ENCODE results near the gene CEP78.

The CEP78 gene

DNA sequence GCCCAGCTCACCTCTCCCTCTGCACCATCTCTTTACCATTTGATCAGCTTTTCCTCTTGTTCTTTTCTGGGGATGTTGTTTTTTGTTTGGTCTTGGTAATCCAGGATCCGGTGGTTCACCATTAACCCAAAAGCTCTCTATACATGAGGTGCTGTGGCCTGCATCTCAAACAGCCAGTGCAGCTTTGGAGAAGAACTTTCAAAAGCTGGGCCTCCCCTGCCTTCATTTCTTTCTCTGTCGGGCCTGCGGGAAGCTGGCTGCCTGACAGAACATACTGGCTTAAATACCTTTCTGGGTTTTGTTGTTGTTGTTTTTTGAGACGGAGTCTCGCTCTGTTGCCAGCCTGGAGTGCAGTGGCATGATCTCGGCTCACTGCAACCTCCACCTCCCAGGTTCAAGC lies 73.2 kb downstream of the CEP78 start:
- DNase-seq (ENCODE audit: low read depth): no peak

GRCh38 chr9:78311075-78311474 lies 75.2 kb downstream of the CEP78 start:
- no peak for DNase-seq (ENCODE audit: low read depth)

DNA sequence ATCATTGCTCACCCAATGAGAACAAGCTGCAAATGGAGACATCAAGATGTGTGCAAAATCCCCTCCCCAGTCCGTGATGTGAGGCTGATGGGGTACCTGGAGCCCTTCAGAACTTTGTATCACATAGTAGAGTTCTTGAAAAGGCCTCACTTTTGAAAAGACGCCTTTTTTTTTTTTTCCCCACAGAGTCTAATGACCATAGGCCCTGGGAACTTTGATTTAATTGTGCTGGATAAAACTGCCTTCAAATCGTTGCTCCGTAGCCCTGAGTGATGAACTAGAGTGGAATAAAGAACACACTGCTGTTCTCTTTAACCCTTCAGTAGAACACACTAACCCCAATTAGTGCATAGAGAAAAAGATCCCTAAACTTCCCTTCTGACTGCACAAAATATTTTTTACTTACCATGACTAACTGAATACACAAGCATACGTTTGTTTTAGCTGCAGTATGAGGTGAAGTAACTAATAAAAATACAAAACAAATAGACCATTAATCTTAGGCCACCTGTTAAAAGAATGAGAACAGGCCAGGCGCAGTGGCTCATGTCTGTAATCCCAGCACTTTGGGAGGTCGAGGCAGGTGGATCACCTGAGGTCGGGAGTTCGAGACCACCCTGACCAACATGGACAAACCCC lies 76.1 kb downstream of the CEP78 start:
- DNase-seq (ENCODE audit: low read depth): no peak

- no peak for DNase-seq (ENCODE audit: low read depth)
These were observed 78.7 kb downstream of the CEP78 start for GRCh38 chr9:78314550-78314949.

- DNase-seq (ENCODE audit: low read depth): no peak
These were observed 79.3 kb downstream of the CEP78 start for GRCh38 chr9:78314953-78315870.

DNA sequence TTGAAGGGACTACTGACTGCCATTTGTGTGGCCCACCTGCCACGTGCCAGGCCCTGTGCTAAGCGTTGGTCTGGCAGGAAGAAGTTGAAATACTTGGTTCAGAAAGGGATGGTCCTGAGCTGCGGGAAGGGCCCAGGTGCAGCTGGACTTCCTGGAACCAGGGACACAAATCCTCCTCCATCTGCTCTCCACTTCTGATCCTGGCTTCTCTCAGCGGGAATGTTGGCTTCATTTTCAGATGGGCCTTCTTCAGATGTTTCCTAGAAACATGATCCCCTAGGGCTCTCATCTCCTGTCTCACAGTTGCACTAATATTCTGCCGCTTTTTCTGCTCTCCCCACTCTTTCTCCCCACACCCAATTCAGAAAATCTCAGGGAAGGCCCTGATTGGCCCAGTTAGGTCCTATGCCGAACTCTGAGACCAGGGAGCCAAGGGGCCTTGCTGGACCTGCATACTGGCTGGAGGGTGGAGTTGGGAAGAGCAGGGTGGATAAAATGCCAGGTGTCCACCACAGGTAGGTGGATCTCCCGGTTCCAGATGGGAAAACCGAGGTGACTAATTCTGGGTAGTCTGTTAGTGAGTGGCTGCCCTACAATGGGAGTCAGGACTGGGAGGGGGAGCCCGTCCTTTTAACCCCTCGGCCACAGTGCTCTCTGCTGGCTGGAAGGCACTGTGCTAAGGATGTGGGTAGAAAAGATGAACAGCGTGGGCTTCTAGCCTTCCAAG lies 80.5 kb downstream of the CEP78 start:
- DNase-seq (ENCODE audit: low read depth): no peak

- DNase-seq (ENCODE audit: low read depth): no peak
These were observed 83.5 kb downstream of the CEP78 start for GRCh38 chr9:78319197-78320029.

GRCh38 chr9:78320030-78320693 lies 84.3 kb downstream of the CEP78 start:
- DNase-seq (ENCODE audit: low read depth): no peak

GRCh38 chr9:78320875-78321496 lies 85.1 kb downstream of the CEP78 start:
- no peak for DNase-seq (ENCODE audit: low read depth)

GRCh38 chr9:78321505-78321904 lies 85.6 kb downstream of the CEP78 start:
- DNase-seq (ENCODE audit: low read depth): no peak

DNA sequence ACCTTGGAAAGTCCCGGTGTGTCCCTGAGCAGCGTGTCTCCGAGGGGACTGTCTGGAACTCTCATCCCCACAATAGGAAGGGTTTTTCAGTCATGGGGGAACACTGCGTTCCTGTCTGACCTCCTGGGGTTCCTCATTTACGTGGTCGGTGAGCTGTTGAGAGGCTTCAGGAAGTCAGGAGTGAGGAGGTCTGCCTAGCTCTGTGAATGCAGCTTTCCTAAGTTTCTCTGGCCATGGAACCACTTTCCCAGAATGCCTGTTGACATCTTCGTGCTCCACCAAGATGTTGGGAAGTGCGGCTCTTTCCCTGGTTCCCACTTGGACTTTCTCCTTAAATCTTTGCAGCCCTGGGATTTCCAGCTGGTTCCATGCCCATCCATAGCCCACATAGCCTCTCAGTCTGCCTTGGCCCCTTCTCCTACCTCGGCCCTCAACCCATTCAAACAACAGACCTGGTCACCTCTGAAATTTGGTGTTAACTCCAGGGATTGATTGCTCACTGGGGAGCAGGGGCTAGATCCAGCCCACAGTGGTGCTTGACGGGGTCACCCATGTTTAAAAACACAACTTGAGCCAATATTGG lies 88.3 kb downstream of the CEP78 start:
- DNase-seq (ENCODE audit: low read depth): no peak

DNA sequence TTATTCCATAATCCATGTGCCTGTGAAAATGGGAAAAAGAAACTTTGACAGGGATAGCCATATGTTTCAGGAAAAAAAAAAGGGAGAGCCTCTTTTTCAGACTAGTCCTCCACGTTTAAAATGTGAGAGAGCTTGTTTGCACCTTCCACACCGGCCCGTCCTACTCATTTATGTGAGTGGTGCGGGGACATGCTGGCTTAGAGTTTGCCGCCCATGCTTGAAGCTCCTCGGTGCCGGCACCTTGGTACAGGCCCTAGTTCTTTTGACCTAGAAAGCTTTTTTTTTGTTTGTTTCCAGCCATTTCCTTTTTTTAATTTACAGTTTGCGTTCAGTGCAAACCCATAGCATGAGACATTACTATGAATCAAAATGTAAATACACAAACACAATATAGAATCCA lies 88.8 kb downstream of the CEP78 start:
- no peak for DNase-seq (ENCODE audit: low read depth)

- no peak for DNase-seq (ENCODE audit: low read depth)
These were observed 89.5 kb downstream of the CEP78 start for GRCh38 chr9:78325343-78325742.

- DNase-seq (ENCODE audit: low read depth): no peak
These were observed 90.0 kb downstream of the CEP78 start for GRCh38 chr9:78325846-78326360.

GRCh38 chr9:78326564-78326963 lies 90.7 kb downstream of the CEP78 start:
- DNase-seq (ENCODE audit: low read depth): no peak

Data from activated gamma-delta T cell treated with anti-CD3 and anti-CD28 coated beads, Interleukin-2, amount 50 U/mL, for 16 hours (primary cell).